Hematopoietic multipotent progenitor cell treated with erythropoietin and hydrocortisone succinate and interleukin-3 and kit ligand, for 4 days (in vitro differentiated cells): Measurements from ENCODE around the gene COA6.
"Not testable (repeated sequence)": the region's sequence is repeated elsewhere in the genome, so short reads cannot be mapped to it uniquely, and the experiment has no call there.

Experiments
- DNase-seq: peaks from one replicate; pipeline ENCODE4 v3.0.0-alpha.2; 2015

Gene COA6

GRCh38 chr1:234371414-234371813 is 1.8 kb upstream of the COA6 start:
- DNase-seq = no peak

DNA sequence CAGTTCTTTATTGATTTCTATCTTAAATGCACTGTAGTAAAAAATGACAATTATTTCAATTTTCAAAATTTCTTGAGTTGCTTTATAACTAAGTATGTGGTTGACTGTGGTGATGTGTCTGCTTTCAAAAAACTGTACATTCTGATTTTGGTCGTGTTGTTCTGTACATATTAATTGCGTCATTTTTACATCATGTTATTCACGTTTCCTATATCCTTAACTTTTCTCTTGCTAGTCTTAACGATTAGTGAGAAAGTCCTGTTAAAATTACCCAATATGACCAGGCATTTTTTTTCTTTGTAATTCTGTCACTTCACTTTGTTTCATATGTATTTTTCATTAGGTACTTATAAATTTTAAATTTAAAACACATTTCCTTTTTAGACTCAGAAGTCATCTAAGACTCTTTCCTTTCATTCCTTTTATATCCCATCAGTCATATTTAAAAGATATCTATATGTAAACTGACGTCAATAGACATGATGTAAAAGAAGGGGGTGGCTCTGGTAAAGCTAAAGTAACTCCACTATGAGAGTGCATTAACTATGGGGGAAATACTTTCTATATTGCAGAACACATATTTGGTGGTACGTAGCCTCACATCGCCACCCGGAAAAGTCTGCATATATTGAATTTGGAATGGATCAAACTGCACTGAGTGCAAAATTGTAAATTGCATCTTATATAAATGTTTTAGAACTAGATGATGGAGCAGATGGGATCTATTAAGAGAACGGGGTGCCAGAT is 1.1 kb upstream of the COA6 start:
- peak; percentile 22 for DNase-seq

DNA sequence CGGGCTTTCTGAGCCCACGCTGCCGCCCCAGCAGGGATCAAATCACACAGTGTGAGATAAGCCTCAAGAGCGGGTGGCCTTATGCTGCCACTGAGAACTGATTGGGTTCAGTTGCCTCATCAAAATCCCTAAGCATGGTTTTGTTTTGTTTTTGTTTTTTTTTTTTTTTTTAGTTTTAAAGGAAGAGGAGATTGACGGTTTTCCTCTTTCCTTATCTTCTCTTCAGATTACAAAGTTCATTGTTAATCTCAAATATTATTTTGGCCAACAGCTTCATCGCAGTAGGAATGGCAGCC is 651 bp downstream of the COA6 start:
- no peak for DNase-seq

DNA sequence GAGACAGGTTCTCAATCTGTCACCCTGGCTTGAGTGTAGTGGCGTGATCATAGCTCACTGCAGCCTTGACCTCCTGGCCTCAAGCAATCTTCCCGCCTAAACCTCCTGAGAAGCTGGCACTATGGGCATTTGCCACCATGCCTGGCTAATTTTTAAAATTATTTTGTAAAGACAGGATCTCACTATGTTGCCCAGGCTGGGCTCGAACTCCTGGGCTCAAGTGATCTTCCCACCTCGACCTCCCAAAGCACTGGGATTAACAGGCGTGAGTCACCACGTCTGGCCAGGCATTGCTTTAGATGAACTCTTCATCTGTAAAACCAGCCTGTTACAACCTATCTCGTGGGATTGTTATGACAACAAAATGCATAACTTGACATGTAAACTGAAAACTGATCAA is 2.4 kb downstream of the COA6 start:
- no peak for DNase-seq

- not testable (repeated sequence) for DNase-seq
Measured at GRCh38 chr1:234379591-234380109, 6.4 kb downstream of the COA6 start.

DNA sequence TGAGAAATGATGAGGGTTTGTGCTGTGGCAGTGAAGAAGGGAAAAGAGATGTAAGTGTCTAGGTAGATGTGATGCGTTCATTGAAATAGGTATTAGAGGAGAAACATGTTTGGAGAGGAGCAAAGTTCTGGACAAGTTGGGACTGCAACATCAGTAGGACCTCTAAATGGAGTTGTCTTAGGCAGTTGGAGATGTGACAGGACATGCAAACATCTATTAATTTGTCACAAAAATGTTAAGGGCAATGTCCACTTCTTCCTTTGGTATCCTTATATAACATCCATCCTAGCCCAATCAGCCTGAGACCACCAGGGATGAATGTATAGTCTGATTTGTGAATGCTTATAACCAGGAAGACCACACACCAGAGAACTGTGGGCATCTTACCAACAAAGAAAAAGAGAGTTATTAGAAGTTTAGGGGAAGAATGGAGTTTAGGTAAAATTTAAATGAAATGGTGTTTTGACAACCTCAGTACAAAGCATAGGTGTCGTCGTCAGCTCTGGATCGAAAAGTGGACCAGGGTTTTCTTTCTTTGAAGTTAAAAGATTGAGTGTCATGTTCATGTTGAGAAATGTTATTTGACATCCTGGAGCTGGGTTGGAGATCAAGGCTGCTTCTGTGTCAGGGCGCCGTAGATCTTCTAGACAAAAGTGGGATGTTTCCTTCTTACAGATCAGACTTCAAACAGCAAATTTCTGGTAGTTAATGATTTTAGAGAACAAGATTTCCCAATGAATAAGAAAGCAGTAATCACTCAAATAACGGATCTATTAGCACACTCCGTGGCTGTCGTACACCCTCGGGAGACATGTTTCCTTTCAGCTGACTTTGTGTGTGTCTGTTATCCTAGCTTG is 8.7 kb downstream of the COA6 start:
- DNase-seq = no peak

DNA sequence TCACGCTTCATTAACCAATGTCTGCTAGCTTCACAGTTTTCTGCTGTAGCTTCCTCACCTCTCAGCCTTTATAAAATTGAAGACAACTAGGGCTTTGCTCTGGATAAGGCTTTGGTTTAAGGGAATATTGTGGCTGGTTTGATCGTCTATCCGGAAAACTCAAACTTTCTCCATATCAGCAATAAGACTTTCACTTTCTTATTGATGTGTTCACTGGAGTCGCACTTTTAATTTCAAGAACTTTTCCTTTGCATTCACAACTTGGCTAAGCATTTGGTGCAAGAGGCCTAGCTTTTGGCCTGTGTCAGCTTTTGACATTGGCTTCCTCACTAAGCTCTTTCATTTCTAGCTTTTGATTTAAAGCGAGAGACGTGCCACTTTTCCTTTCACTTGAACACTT is 12.9 kb downstream of the COA6 start:
- no peak for DNase-seq

DNA sequence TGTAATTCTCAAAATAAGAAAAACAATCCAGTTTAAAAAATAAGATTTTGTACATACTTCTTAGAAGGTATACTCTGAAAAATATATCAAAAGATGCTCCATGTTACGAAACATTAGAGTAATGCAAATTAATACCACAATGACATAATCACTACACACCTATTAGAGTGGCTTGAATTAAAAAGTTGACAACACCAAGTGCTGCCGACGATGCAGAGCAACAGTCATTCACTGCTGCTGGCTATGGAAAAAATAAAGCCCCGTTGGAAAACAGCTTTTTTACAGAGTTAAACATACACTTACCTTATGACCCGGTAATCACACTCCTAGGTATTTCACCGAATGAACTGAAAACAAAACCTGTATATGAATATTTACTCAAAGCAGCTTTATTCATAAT is 14.8 kb downstream of the COA6 start:
- DNase-seq = no peak

DNA sequence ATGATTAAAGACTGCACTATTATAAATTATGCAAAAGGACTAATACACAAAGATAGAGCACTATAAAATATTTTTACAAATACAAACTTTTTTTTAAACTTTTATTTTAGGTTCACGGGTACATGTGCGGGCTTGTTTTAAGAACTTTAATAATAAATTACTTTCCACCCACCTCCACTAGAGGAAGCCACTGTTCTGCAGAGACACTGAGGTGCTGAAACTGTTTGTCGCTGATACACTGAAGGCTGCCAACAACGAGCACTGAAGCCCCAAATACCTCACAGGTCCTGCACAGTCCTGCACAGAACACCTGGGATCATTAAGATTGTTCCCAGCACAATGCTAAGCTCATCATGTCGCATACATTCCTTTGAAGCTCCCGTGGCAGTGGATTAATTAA is 19.9 kb downstream of the COA6 start:
- DNase-seq = no peak

DNA sequence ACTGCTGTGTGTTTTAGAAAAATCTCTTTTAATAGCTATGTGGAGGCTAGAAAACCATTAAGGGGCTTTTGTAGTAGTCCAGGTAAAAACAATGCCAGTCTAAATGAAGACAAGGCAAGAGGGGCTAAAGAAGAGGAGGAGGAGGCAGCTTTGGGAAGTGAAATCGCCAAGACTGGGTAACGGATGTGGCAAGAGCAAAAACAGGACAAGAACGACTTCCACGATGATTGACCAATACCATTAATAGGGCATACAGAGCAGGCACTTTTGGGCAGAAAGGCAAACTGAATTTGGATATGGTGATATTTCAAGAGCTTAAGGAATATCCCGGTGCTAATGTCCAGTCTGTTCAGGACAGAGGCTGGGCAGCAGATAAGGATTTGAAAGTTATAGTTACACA is 22.0 kb downstream of the COA6 start:
- DNase-seq = no peak

- no peak for DNase-seq
Measured at GRCh38 chr1:234396092-234396491, 22.8 kb downstream of the COA6 start.

DNA sequence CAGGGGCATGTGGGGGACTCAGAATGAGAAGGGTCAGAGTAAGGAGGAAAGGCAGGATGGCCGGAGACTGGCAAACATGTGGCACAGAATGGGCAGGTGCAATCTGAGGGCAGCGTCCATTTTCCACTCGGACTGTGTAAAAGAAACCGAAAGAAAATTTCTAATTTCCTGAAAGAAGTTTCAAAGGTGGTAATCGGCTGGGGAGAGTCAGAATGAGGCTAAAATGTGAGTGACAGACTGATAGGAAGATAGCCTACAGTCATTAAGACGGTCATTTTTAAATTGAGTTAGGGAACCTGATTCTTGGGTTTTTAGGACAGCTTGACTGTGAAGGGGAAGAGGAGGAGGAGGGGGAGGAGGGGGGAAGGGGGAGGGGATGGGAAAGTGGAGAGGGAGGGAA is 23.6 kb downstream of the COA6 start:
- DNase-seq = no peak

DNA sequence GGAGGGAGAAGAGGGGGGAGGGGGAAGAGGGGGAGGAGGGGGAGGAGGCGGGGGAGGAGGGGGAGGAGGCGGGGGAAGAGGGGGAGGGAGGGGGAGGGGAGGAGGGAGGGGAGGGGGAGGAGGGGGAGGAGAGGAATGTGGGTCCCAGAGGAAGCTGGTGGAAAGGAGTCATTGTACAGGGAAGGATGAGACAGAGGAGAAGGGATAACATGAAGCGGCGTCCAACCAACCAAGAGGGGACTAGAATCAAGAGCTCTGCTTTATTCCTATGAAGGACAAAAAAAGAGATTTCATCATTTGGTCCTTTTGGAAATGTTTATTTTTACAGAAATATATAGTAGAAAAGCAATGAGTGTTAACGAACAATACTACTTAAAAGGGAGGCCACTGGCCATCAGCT is 24.5 kb downstream of the COA6 start:
- no peak for DNase-seq

GRCh38 chr1:234398849-234399381 is 25.7 kb downstream of the COA6 start:
- DNase-seq = peak; percentile 88

DNA sequence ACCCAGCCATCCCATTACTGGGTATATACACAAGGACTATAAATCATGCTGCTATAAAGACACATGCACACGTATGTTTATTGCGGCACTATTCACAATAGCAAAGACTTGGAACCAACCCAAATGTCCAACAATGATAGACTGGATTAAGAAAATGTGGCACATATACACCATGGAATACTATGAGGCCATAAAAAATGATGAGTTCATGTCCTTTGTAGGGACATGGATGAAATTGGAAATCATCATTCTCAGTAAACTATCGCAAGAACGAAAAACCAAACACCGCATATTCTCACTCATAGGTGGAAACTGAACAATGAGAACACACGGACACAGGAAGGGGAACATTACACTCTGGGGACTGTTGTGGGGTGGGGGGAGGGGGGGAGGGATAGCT is 26.3 kb downstream of the COA6 start:
- DNase-seq = not testable (repeated sequence)

DNA sequence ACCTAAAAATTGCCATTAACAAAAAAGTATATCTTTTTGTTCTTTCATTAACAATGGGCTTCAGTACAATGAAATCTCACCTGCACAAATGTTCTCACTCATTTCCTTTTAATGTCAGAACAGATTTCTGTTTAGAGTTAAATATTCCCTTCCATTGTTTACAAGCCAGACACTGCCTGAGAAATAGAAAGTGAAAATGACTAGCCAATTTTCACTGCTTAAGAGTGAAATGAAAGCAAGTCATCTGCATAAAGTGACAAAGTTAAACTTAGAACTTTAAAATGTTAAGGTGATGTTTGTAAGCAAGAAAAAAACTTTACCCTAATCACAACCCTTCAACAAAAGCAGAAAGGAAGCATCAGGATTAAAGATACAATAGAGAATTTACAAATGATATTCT is 27.5 kb downstream of the COA6 start:
- DNase-seq = no peak

DNA sequence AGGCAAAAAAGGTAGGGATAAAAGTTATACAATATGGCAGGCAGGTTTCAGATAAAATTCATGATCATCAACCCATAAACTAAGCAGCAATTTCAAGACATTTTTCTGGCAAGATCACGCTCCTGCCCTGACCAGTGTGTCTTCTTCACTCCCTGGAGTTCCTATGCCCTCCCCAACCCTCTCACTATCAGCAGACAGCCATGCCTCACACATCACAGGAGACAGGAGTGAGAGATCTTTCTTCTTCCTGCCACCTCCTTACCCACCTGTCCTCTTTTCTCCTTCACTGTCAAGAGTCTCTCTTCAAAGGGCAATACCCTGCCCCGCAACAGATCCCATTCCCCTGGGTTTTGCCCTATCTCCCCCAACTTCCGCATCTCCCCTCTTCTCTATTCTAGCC is 28.4 kb downstream of the COA6 start:
- DNase-seq = no peak

DNA sequence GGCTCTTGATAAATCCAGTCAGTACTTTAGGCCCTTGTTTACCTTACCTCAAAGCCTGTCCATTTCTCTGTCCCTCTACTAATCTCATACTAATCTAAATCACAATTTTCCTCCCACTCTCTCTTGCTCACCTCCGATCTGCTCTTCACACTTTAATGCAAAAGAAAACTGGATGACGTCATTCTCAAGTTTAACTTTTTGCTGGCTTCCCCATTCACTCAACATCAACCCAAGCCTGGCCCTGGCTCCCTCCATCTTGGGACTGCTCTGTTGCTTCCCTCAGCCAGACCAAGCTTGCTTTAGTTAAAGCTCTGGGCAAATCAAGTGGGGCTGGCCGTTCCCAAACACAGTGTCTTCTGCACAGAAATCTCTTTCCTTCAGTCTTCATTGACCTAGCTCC is 29.7 kb downstream of the COA6 start:
- no peak for DNase-seq

DNA sequence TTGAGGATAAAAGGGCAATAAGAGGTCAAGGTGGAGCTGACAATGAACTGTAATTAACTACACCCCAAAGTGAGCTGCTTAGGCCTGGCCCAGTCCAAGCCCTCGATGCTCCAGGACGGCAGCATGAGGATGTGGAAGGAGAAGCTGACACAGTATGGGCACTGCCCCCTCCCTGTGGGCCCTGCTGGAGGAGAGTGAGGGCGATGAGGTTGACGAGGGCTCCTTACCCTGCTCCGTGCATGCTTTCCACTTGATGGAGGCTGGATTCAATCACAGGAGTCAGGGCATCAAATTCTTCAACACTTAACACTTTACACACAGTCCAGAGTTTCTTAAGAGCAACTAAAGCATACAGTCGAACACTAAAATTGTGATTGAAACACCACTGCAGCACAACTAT is 32.4 kb downstream of the COA6 start:
- DNase-seq = no peak

DNA sequence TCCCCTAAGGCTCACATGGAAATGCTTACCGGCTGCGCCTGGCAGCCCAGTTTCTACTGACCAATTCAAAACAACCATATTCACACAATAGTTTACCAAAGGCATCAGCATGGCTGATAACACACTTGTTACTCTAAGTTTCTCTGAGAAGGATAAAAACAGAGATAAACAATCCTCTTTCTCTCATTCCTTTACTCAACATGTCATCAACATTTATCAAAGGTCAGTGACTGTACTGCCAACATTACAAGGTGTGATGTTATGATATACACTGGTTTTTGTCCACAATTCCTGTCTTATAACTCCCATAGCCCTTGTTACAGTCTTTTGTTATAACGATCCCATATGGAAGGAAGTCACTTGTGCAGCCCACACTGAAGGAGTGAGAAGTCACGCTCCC is 33.6 kb downstream of the COA6 start:
- no peak for DNase-seq

DNA sequence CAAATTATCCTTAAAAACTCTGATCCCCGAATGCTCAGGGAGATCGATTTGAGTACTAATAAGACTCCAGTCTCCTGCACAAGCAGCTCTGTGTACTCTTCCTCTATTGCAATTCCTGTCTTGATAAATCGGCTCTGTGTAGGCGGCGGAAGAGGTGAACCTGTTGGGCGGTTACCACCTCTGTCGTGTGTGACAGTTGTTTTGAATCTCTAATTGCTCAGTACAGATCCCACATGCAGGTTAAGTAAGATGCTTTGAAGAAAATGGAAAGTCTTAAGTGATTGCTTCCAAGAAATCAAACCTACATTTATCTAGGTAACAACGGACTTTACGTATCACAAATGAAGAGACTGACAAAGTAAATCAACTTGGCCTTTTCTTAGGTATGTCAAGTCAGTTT is 35.5 kb downstream of the COA6 start:
- no peak for DNase-seq

DNA sequence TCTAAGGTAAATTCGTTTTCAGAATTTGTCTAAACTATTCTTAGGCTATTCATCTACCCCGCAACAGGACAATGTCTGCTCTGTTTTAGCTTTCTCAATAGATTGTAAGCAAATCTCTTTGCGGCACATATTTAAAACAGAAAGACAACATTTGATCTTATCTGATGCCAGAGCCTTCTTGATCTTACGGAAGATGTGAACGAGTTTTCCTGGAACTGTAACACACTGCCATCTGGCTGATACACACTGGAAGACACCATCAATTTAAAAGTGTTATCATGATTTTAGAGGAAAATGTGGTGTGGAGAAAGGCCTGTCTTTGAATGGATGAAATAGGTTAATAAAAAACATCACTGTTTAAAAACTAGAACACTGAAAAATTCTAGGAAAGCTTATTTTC is 36.1 kb downstream of the COA6 start:
- peak; percentile 46 for DNase-seq

DNA sequence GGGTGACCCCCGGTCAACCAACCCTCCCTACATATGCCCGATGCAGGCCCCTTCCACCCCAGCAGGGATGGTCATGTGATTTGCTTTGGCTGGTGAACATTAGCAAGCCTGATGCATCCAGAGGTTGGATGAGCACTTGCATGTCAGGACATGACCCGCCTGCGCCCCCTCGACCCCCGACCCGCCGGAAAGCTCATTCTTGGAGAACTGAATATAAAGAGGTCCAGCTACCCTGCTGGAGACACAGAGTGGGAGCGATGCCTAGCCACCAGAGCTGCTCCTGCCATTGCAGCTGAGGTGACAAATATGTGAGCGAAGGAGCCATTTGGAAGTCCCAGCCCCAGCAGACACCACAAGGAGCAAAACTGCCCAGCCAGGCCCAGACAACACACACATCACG is 39.6 kb downstream of the COA6 start:
- DNase-seq = no peak

DNA sequence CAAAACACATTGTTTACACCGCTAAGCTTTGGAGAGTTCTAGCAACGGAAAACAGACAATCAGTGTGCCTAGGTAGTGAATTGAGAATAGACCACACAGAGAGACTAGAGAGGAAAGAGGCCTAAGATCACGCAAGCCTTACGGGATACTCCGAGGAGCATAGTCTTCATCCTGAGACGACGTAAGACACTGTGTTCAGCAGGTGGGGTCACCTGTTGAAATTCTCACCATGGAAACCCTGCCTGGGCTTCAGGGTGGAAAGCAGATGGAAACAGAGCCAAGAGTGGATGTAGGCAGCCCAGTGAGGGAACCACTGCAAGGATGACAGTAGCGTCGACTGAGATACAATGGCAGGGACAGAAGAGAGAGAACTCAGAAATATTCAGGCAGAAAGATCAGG is 40.2 kb downstream of the COA6 start:
- DNase-seq = no peak
